Left ventricle myocardium inferior (tissue), 1 donor: Measurements from ENCODE around the gene PPAT. TPM values are rescaled to one million over a fixed set of nuclear protein-coding genes. Genes with fewer than 3 reads are reported as not detected.
A peak's percentile ranks its signal among the peaks of the same experiment; 100 is the strongest.

Experiments used
- DNase-seq: peaks from one replicate; pipeline ENCODE4 v3.0.0-alpha.2; 2020
- H3K27ac ChIP-seq: fragments of 200-600 bp; replicated peaks from 2 replicates; pipeline ENCODE4 v1.8.0; 2021
- H3K27me3 ChIP-seq: fragments of 200-600 bp; 2 replicates; pipeline ENCODE4 v1.8.0; 2021; ENCODE audit warnings: low read depth
- H3K36me3 ChIP-seq: fragments of 200-600 bp; 2 replicates; pipeline ENCODE4 v1.8.0; 2021
- H3K4me1 ChIP-seq: fragments of 200-600 bp; 2 replicates; pipeline ENCODE4 v1.8.0; 2021
- H3K4me3 ChIP-seq: fragments of 200-600 bp; 2 replicates; pipeline ENCODE4 v1.8.0; 2021; ENCODE audit warnings: mild to moderate bottlenecking, moderate library complexity
- H3K9me3 ChIP-seq: fragments of 200-600 bp; replicated peaks from 2 replicates; pipeline ENCODE4 v1.8.0; 2021
- intact Hi-C: fragments of 100-400 bp; cut with micrococcal nuclease; formaldehyde crosslinking; loops from one replicate; pipeline ENCODE4 v1.11.0; 2022
- total RNA-seq: library from RNA; stranded (reverse); fragmentation: NEBNext Ultra II Directional; extraction: Animal tissue kit (Norgen Biotek cat#: 25700); gene quantifications from one replicate; pipeline ENCODE4 v1.2.1, GENCODE V29; 2021
- TF ChIP-seq, protein P1 (sequence below): fragments of 200-600 bp; IDR thresholded peaks from 2 replicates; pipeline ENCODE4 v1.8.0; 2021; ENCODE audit warnings: antibody characterized with exemption, mild to moderate bottlenecking, borderline replicate concordance
- donor health status: DM: no; HTN: yes; CAD: no; lungs with severe emphysema.

PPAT gene
- total RNA-seq, 1 donor from 2014 or later = 3.4 TPM

DNA sequence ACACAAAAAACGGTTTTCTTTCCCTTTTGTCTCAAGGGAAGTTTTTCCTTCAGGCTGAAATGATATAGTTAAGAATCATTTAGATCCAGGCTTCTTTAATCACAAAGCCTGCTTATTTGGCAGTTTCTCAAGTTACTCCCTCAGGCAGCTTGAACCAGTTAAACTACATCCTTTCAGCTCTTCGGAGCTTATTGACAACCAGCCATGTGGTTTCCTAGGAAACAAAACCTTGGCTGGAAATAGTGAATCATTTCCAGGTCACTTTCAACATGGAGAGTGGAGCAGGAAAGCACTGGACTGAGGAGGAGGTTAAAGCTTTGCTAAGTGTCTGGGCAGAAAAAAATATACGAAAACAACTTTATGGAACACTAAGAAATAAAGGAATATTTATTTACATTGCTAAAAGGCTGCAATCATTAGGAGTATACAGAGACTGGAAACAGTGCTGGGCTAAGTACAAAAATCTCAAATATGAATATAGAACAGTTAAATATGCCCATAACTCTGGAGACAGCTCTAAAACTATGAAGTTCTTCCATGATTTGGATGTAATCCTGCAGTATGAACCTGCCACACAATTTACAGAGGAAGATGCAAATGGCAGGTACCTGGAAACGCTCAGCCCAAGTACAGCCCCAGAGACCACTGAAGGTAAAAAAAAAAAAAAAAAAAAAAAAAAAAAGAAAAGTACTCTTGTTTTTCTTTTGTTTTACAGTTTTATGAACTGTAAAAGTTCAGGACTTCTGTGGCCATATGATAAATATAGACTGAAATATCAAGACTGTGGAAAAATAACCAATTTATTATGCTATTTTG lies 25.0 kb downstream of the PPAT start:
- Histone ChIP-seq H3K27ac (peak overlapping the region; percentile 60), H3K36me3 (no peaks in the 10 kb centered on the region), H3K4me3 (peak overlapping the region; percentile 54), H3K4me1 (peaks cover 23% of the 10 kb centered on the region), H3K27me3 (no peaks in the 10 kb centered on the region), H3K9me3 (no peaks in the 10 kb centered on the region)
- TF ChIP-seq, protein P1, sequence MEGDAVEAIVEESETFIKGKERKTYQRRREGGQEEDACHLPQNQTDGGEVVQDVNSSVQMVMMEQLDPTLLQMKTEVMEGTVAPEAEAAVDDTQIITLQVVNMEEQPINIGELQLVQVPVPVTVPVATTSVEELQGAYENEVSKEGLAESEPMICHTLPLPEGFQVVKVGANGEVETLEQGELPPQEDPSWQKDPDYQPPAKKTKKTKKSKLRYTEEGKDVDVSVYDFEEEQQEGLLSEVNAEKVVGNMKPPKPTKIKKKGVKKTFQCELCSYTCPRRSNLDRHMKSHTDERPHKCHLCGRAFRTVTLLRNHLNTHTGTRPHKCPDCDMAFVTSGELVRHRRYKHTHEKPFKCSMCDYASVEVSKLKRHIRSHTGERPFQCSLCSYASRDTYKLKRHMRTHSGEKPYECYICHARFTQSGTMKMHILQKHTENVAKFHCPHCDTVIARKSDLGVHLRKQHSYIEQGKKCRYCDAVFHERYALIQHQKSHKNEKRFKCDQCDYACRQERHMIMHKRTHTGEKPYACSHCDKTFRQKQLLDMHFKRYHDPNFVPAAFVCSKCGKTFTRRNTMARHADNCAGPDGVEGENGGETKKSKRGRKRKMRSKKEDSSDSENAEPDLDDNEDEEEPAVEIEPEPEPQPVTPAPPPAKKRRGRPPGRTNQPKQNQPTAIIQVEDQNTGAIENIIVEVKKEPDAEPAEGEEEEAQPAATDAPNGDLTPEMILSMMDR = no peak
- DNase-seq = no peak
- intact Hi-C loops = no loop called here

DNA sequence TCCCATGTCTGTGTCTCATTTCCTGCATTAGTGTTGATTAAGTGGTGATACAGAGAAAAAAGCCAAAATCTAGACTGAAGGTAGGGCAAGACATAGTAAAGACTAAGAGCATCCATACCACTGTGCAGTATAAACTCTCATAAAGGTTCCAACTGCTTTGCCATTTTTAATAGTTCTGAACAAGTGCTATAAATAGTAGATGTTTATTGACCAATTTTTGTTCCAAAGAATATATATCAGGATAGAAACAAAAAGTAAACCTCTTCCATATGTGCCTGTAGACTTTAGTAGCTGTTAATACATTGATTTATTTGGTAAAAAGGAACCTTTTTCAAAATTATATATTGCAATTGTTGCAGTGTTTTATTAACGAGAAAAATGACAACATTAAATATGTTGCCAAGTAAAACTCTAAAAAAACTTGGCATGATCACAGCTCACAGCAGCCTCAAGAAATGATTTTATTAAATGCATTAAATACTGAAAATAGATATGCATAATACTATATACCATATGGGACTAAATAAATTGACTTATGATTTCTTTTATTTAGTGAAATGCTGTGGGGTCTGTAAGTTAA lies 25.8 kb downstream of the PPAT start:
- TF ChIP-seq, protein P1 = no peak
- Histone ChIP-seq H3K9me3 (no peaks in the 10 kb centered on the region), H3K4me3 (peak overlapping the region; percentile 54), H3K36me3 (no peaks in the 10 kb centered on the region), H3K27me3 (no peaks in the 10 kb centered on the region), H3K4me1 (peaks cover 23% of the 10 kb centered on the region), H3K27ac (peak overlapping the region; percentile 60)
- DNase-seq = no peak
- intact Hi-C loops = no loop called here

DNA sequence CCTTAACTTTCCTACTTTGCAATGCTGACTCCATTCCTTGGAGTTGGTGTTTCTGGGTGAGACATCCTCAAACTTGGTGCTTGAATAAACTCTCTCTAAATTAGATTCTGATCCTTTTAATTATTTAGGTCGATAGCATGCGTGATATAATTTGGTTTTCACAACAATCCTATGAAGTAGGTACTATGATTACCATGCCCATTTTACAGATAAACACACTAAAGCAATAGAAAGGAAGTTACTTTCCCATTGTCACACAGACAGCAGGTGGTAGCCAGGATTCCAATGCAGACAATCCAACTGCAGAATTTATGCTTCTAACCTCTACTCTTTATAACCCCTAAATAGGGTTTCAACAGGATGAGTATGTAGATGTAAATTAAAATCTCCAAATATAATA lies 26.4 kb downstream of the PPAT start:
- no peak for DNase-seq
- Histone ChIP-seq H3K4me1 (peaks cover 23% of the 10 kb centered on the region), H3K27ac (no peak overlapping the region), H3K4me3 (no peak overlapping the region), H3K36me3 (no peaks in the 10 kb centered on the region), H3K9me3 (no peaks in the 10 kb centered on the region), H3K27me3 (no peaks in the 10 kb centered on the region)
- intact Hi-C loops = no loop called here
- TF ChIP-seq, protein P1 = no peak

DNA sequence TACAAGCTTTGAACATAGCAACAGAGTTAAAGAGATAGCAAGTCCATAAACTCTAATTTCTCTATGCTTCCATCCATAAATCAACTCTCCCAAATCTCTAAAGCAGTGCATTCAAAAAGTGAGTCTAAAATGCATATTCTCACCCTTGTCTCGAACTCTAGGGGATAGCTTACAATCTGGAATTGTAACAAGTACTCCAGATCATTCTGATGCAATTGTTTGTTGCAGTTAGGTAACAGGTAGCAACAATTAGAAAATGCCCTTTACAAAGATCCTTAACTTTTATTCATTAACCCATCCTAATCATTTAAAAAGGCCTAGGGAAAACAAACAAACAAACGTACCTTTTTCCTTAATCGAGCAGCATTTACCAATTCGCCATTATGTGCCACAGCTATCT lies 29.3 kb downstream of the PPAT start:
- no peaks in the 10 kb centered on the region for H3K27me3 ChIP-seq
- DNase-seq = no peak
- TF ChIP-seq, protein P1 = no peak
- no peak overlapping the region for H3K27ac ChIP-seq
- H3K36me3 ChIP-seq = peaks cover 6% of the 10 kb centered on the region
- H3K9me3 ChIP-seq = no peaks in the 10 kb centered on the region
- intact Hi-C loops = no loop called here
- no peak overlapping the region for H3K4me3 ChIP-seq
- H3K4me1 ChIP-seq = peaks cover 19% of the 10 kb centered on the region

DNA sequence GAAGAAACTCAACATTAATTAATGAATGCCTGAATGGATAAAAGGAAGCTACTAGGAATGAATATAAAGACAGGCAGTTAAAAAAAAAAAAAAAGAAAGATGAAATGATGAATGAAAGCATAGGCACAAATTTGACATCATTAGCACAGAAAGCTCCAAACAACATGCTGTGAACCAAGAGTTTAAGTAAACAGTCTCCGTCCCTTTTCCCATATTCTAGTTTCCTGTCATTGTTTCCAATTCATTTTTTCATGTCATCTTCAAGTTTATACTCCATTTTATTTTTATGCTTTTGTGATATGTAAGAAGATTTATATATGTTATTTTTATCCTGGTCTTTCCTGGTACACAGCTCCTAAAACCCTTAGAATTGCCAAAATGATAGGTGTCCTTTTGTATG lies 30.4 kb downstream of the PPAT start:
- TF ChIP-seq, protein P1 = no peak
- Histone ChIP-seq H3K27ac (no peak overlapping the region), H3K4me3 (no peak overlapping the region), H3K9me3 (no peaks in the 10 kb centered on the region), H3K36me3 (peaks cover 17% of the 10 kb centered on the region), H3K27me3 (no peaks in the 10 kb centered on the region), H3K4me1 (peaks cover 7% of the 10 kb centered on the region)
- intact Hi-C loops = no loop called here
- DNase-seq = no peak
